GM13976 (cell line): ENCODE measurements around the gene CACNA2D3.

ENCODE experiments used
- DNase-seq: peaks from one replicate; pipeline ENCODE4 v3.0.0; 2012; ENCODE audit warnings: low spot score
- in situ Hi-C: fragments of 300-500 bp; cut with MboI; formaldehyde crosslinking; loops from one replicate; pipeline ENCODE4 v1.12.0; 2022; ENCODE audit warnings: low sequenced_read_pairs, mixed read lengths, inconsistent platforms; ENCODE audit not compliant: unreplicated experiment
- TF ChIP-seq, protein P1 (sequence below): IDR thresholded peaks from 2 replicates; pipeline ENCODE4 v1.5.1; 2012; ENCODE audit warnings: borderline replicate concordance, mild to moderate bottlenecking; ENCODE audit not compliant: insufficient read depth; ENCODE audit errors: extremely low read depth, missing control alignments, control extremely low read depth

CACNA2D3 gene

DNA sequence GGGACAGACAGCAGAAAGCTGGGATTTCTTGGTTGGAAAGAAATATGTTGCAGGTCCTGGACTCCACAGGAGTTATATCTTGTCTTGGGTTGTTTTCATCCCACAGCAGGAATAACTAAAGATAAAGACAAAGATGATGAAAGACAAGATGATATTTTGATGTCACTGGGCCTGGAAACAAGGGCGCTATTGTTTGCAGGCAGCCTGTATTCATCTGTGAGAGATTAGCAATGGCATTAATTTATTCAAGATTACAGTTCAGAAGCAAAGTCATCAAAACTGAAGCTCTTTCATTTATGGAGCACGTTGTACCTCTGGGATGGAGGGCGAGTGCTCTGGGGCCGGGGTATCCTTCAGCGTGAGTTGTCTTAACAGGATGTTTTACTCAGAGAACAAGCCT lies 591.7 kb downstream of the CACNA2D3 start:
- in situ Hi-C loops, result no loop called here
- DNase-seq, result no peak

DNA sequence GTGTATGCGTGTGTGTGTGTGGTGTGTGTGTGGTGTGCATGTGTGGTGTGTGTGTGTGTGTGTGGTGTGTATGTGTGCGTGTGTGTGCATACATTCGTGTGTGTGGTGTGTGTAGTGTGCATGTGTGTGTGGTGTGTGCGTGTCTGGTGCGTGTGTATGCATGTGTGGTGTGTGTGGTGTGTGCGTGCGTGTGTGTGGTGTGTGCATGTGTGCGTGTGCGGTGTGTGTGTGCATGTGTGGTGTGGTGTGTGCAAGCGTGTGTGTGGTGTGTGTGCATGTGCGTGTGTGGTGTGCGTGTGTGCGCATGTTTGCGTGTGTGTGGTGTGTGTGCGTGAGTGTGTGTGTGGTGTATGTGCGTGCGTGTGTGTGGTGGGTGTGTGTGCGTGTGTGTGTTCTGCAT lies 595.2 kb downstream of the CACNA2D3 start:
- TF ChIP-seq, protein P1, sequence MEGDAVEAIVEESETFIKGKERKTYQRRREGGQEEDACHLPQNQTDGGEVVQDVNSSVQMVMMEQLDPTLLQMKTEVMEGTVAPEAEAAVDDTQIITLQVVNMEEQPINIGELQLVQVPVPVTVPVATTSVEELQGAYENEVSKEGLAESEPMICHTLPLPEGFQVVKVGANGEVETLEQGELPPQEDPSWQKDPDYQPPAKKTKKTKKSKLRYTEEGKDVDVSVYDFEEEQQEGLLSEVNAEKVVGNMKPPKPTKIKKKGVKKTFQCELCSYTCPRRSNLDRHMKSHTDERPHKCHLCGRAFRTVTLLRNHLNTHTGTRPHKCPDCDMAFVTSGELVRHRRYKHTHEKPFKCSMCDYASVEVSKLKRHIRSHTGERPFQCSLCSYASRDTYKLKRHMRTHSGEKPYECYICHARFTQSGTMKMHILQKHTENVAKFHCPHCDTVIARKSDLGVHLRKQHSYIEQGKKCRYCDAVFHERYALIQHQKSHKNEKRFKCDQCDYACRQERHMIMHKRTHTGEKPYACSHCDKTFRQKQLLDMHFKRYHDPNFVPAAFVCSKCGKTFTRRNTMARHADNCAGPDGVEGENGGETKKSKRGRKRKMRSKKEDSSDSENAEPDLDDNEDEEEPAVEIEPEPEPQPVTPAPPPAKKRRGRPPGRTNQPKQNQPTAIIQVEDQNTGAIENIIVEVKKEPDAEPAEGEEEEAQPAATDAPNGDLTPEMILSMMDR, result no peak
- DNase-seq, result no peak
- in situ Hi-C loops, result no loop called here

More for the DNA sequence above, 591.7 kb downstream of the CACNA2D3 start:
- TF ChIP-seq, protein P1, result no peak

DNA sequence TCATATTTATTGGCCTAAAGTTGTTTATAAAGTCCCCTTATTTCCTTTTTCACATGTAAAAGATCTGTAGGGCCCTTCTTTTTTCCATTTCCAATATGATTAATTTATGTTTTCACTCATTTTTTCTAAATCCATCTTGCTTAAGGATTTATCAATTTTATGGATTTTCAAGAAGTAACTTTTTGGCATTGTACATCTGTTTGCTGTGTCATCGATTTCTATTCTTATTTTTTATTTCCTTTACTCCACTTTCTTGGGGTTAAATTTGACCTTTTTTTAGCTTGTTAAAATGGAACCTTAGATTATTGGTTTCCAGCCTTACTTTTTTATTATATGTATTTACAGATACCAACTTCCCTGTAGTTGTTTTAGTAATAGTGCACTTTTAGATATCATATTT lies 597.6 kb downstream of the CACNA2D3 start:
- TF ChIP-seq, protein P1, result no peak
- no peak for DNase-seq
- in situ Hi-C loops, result no loop called here

DNA sequence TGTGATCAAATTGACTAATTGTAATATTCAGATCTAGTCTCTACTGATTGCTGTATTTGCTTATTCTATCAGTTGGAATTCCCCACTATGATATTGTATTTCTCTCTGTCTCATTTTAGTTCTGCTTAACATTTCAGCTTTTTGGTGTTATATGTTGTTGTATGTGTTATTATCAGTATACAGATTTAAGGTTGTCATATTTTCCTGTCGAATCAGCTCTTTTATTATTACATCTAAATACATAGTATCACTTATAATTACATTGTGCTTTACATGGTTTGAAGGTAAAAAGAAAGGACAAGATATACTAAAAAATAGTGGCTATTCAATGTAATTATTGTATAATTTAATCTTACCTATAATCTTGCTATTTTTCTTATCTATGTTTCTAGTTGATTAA lies 598.3 kb downstream of the CACNA2D3 start:
- no peak for DNase-seq
- in situ Hi-C loops, result no loop called here
- TF ChIP-seq, protein P1, result no peak

DNA sequence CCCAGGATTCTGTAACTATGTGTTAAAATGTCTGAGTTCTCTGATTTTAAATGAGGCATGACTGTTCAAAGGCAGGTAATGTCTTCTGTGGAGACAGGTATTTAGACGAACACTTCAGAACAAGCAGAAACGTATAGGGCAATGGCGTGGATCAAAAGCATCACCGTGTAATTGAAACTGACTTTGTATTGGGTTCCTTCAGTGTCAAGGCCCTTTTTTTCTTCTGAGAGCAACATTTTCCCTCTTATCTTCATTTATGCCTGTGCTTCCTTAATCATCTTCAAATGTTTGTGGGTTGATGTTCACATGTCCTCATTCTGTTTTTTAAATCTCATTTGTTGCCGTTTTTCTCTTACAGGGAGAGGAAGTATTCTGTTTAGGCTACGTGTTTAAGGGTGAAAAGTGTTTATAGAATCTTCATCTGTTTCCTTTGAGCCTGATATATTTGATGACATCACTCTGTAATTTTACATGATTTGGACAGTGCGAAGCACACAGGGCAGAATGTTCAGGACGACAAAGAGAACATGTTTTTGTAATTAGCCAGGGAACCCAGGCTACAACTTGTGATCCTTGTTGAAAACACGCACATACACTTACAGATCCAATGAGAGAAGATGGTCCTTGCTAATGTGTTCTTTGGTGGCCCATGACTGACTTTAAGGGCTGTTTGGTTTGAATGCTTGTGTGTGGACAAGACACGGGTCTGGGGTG lies 609.5 kb downstream of the CACNA2D3 start:
- in situ Hi-C loops, result no loop called here
- no peak for DNase-seq
- TF ChIP-seq, protein P1, result no peak

DNA sequence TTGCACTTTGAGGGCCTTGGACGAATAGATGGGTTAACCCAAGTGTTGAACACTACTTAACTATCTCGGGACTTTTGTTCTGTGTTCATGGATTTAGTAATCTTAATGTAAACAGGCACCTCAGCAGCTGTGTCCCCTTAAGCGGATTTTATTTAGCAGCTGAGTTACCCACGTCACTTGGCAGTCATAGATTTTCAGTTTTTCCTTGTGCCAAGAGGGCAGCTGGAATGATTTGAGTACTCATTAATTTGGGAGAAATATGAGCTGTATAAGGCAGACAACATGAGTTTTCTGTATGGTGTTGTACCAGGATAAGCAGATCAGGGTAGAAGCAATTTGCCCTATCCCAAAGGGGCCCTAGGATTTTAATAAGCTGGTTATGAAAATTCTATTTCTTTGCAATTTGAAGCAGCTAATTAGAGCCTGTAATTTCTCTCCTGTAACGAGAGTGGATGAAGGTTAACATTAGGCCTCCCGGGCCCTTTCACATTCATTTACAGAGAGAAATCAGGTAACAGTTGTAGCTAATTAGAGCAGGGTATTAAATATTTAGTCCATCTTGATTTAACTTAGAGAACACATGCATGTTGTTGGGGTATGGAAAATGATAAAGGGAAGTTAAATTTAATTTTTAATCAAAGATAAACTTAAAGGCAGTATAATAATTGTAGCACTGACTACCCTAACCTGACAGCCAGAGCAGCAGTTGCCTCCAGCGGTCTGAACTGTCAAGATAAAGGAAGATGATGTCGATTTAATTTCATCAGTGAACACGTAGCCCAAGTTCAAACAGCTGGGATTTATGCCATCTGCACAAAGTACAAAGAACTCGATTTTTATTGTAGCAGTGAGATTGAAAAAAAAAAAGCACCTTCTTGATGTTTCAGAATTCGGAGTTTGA lies 611.0 kb downstream of the CACNA2D3 start:
- in situ Hi-C loops, result no loop called here
- TF ChIP-seq, protein P1, result no peak

More for the DNA sequence above, 611.0 kb downstream of the CACNA2D3 start:
- DNase-seq, result no peak
